Left hindlimb (tissue), 1 donor: Measurements from ENCODE around the gene LHX4.

ENCODE experiments used
- DNase-seq: peaks from one replicate; pipeline ENCODE4 v3.0.0-alpha.2; 2018

Gene LHX4

GRCh38 chr1:180229483-180230415 lies at the start of gene LHX4:
LHX4 (plus strand) TSS chr1:180230264; CDS start chr1:180230530, 266 bp downstream.
- DNase-seq: peak; percentile 53

GRCh38 chr1:180181048-180181447 lies 49.0 kb upstream of the LHX4 start:
- peak; percentile 17 for DNase-seq

- DNase-seq: peak; percentile 16
Observed at GRCh38 chr1:180181996-180182642, 47.9 kb upstream of the LHX4 start.

GRCh38 chr1:180182643-180183311 lies 47.3 kb upstream of the LHX4 start:
- DNase-seq: no peak

- DNase-seq: peak; percentile 16
Observed at GRCh38 chr1:180183426-180183825, 46.6 kb upstream of the LHX4 start.

GRCh38 chr1:180184041-180184440 lies 46.0 kb upstream of the LHX4 start:
- DNase-seq: peak; percentile 19

- peak; percentile 8 for DNase-seq
Observed at GRCh38 chr1:180185281-180185680, 44.8 kb upstream of the LHX4 start.

- peak; percentile 20 for DNase-seq
Observed at GRCh38 chr1:180185971-180186645, 44.0 kb upstream of the LHX4 start.

- DNase-seq: peak; percentile 20
Observed at GRCh38 chr1:180186831-180187230, 43.2 kb upstream of the LHX4 start.

GRCh38 chr1:180187626-180188025 lies 42.4 kb upstream of the LHX4 start:
- DNase-seq: no peak

GRCh38 chr1:180188091-180188506 lies 42.0 kb upstream of the LHX4 start:
- DNase-seq: peak; percentile 70

GRCh38 chr1:180188684-180189175 lies 41.3 kb upstream of the LHX4 start:
- no peak for DNase-seq

GRCh38 chr1:180190091-180190490 lies 40.0 kb upstream of the LHX4 start:
- DNase-seq: no peak

GRCh38 chr1:180192172-180192571 lies 37.9 kb upstream of the LHX4 start:
- DNase-seq: peak; percentile 20

GRCh38 chr1:180193141-180194047 lies 36.7 kb upstream of the LHX4 start:
- peak; percentile 16 for DNase-seq

- DNase-seq: peak; percentile 16
Observed at GRCh38 chr1:180194048-180194425, 36.0 kb upstream of the LHX4 start.

- DNase-seq: peak; percentile 18
Observed at GRCh38 chr1:180194546-180195207, 35.4 kb upstream of the LHX4 start.

GRCh38 chr1:180195401-180195800 lies 34.7 kb upstream of the LHX4 start:
- no peak for DNase-seq

GRCh38 chr1:180195916-180196315 lies 34.1 kb upstream of the LHX4 start:
- DNase-seq: no peak

- peak; percentile 20 for DNase-seq
Observed at GRCh38 chr1:180196436-180197003, 33.5 kb upstream of the LHX4 start.

GRCh38 chr1:180197231-180197630 lies 32.8 kb upstream of the LHX4 start:
- peak; percentile 15 for DNase-seq
